Activated T-cell treated with anti-CD3 and anti-CD28 coated beads, Interleukin-2, amount 50 U/mL, for 72 hours (primary cell): ENCODE results near the gene FADS6. TPM values are rescaled to one million over a fixed set of nuclear protein-coding genes. Genes with fewer than 3 reads are reported as not detected.
A peak's percentile ranks its signal among the peaks of the same experiment; 100 is the strongest.
"Not testable (repeated sequence)": the region's sequence is repeated elsewhere in the genome, so short reads cannot be mapped to it uniquely, and the experiment has no call there.

Source experiments
- ATAC-seq, 2 donors: fragments of 150-1000 bp; cut with Tn5 transposase; replicated peaks in 1 of 2; 2 replicates each; pipeline ENCODE4 v1.10.0; 2021; ENCODE audit warnings: moderate library complexity in 2 of 2, mild to moderate bottlenecking in 1 of 2
- DNase-seq, 2 donors: peaks; one replicate each; pipeline ENCODE4 v3.0.0; 2021 to 2022; ENCODE audit warnings: mixed read lengths in 1 of 2
- H3K27ac Mint-ChIP-seq: one replicate; pipeline ENCODE4 v1.8.0; 2022; ENCODE audit warnings: mild to moderate bottlenecking, moderate library complexity, mixed read lengths
- H3K27me3 Mint-ChIP-seq: one replicate; pipeline ENCODE4 v1.8.0; 2022; ENCODE audit warnings: low read depth, mixed read lengths
- H3K36me3 Mint-ChIP-seq, 2 donors: one replicate each; pipeline ENCODE4 v1.8.0; 2022; ENCODE audit warnings: mixed read lengths in 2 of 2, mild to moderate bottlenecking in 1 of 2; ENCODE audit not compliant: insufficient read depth in 2 of 2
- H3K4me1 Mint-ChIP-seq: one replicate; pipeline ENCODE4 v1.8.0; 2022; ENCODE audit warnings: low read depth, mixed read lengths
- H3K4me3 Mint-ChIP-seq, 2 donors: one replicate each; pipeline ENCODE4 v1.8.0; 2022; ENCODE audit warnings: mild to moderate bottlenecking in 2 of 2, mixed read lengths in 2 of 2, moderate library complexity in 2 of 2
- H3K9me3 Mint-ChIP-seq, 2 donors: one replicate each; pipeline ENCODE4 v1.8.0; 2022; ENCODE audit warnings: mixed read lengths in 2 of 2
- total RNA-seq, 2 donors: library from RNA; stranded (reverse); gene quantifications; one replicate each; pipeline ENCODE4 v1.2.3, GENCODE V29; 2022

The FADS6 gene
- total RNA-seq, 2 donors from 2014 or later, result not detected

GRCh38 chr17:74916136-74916850 lies 22.9 kb upstream of the FADS6 start:
- H3K27ac Mint-ChIP-seq, result no peak overlapping the region

GRCh38 chr17:74911423-74911822 lies 18.0 kb upstream of the FADS6 start:
- H3K36me3 Mint-ChIP-seq, H3K4me3 Mint-ChIP-seq, DNase-seq, ATAC-seq, H3K27ac Mint-ChIP-seq, H3K4me1 Mint-ChIP-seq, H3K9me3 Mint-ChIP-seq: not testable (repeated sequence)
- peaks cover 21% of the 10 kb centered on the region for H3K27me3 Mint-ChIP-seq

More at GRCh38 chr17:74916136-74916850, 22.9 kb upstream of the FADS6 start:
- no peaks in the 10 kb centered on the region for H3K4me1 Mint-ChIP-seq
- H3K9me3 Mint-ChIP-seq, result peaks cover 0 to 2% of the 10 kb centered on the region in 2 donors
- no peak for DNase-seq
- peaks cover 18% of the 10 kb centered on the region for H3K27me3 Mint-ChIP-seq
- ATAC-seq, result no peak
- H3K4me3 Mint-ChIP-seq, result no peak overlapping the region
- no peaks in the 10 kb centered on the region for H3K36me3 Mint-ChIP-seq

- not testable (repeated sequence) for H3K4me1 Mint-ChIP-seq, ATAC-seq, DNase-seq, H3K9me3 Mint-ChIP-seq, H3K4me3 Mint-ChIP-seq, H3K36me3 Mint-ChIP-seq, H3K27ac Mint-ChIP-seq
- H3K27me3 Mint-ChIP-seq, result peaks cover 16% of the 10 kb centered on the region
These were observed 15.7 kb upstream of the FADS6 start for GRCh38 chr17:74909097-74909496.

GRCh38 chr17:74907012-74907411 lies 13.6 kb upstream of the FADS6 start:
- no peaks in the 10 kb centered on the region for H3K9me3 Mint-ChIP-seq
- no peaks in the 10 kb centered on the region for H3K36me3 Mint-ChIP-seq
- H3K4me3 Mint-ChIP-seq, result no peak overlapping the region
- no peak overlapping the region for H3K27ac Mint-ChIP-seq
- H3K27me3 Mint-ChIP-seq, result peaks cover 19% of the 10 kb centered on the region
- DNase-seq, result no peak
- no peaks in the 10 kb centered on the region for H3K4me1 Mint-ChIP-seq
- no peak for ATAC-seq

GRCh38 chr17:74906214-74906793 lies 12.9 kb upstream of the FADS6 start:
- peaks cover 19% of the 10 kb centered on the region for H3K27me3 Mint-ChIP-seq
- not testable (repeated sequence) for H3K4me3 Mint-ChIP-seq, ATAC-seq, H3K36me3 Mint-ChIP-seq, DNase-seq, H3K4me1 Mint-ChIP-seq, H3K27ac Mint-ChIP-seq, H3K9me3 Mint-ChIP-seq

GRCh38 chr17:74904687-74905409 lies 11.4 kb upstream of the FADS6 start:
- DNase-seq, result peak; percentile 25 to 29
- H3K4me1 Mint-ChIP-seq, result no peaks in the 10 kb centered on the region
- no peak overlapping the region for H3K27ac Mint-ChIP-seq
- H3K27me3 Mint-ChIP-seq, result peaks cover 19% of the 10 kb centered on the region
- peak; percentile 76 to 94 for ATAC-seq
- no peak overlapping the region for H3K4me3 Mint-ChIP-seq
- no peaks in the 10 kb centered on the region for H3K9me3 Mint-ChIP-seq
- H3K36me3 Mint-ChIP-seq, result no peaks in the 10 kb centered on the region

GRCh38 chr17:74903671-74904070 lies 10.2 kb upstream of the FADS6 start:
- no peak overlapping the region for H3K4me3 Mint-ChIP-seq
- DNase-seq (no peak), ATAC-seq (no peak)
- no peaks in the 10 kb centered on the region for H3K36me3 Mint-ChIP-seq
- peaks cover 7% of the 10 kb centered on the region for H3K27me3 Mint-ChIP-seq
- no peaks in the 10 kb centered on the region for H3K9me3 Mint-ChIP-seq
- H3K4me1 Mint-ChIP-seq, result no peaks in the 10 kb centered on the region
- H3K27ac Mint-ChIP-seq, result no peak overlapping the region

GRCh38 chr17:74903034-74903433 lies 9.6 kb upstream of the FADS6 start:
- ATAC-seq (no peak), DNase-seq (no peak)
- Mint-ChIP-seq H3K4me3 (no peak overlapping the region), H3K9me3 (no peaks in the 10 kb centered on the region), H3K27ac (no peak overlapping the region), H3K4me1 (no peaks in the 10 kb centered on the region), H3K36me3 (no peaks in the 10 kb centered on the region), H3K27me3 (peaks cover 6% of the 10 kb centered on the region)

- Mint-ChIP-seq H3K9me3 (no peaks in the 10 kb centered on the region), H3K36me3 (no peaks in the 10 kb centered on the region), H3K27me3 (peaks cover 8% of the 10 kb centered on the region), H3K4me3 (no peak overlapping the region), H3K27ac (no peak overlapping the region), H3K4me1 (no peaks in the 10 kb centered on the region)
- ATAC-seq (no peak), DNase-seq (no peak)
These were observed 8.1 kb upstream of the FADS6 start for GRCh38 chr17:74901353-74902135.

GRCh38 chr17:74900208-74900607 lies 6.8 kb upstream of the FADS6 start:
- H3K36me3 Mint-ChIP-seq, result no peaks in the 10 kb centered on the region

GRCh38 chr17:74898376-74898946 lies 5.0 kb upstream of the FADS6 start:
- DNase-seq (no peak), ATAC-seq (no peak)
- Mint-ChIP-seq H3K4me1 (no peaks in the 10 kb centered on the region), H3K4me3 (no peak overlapping the region), H3K27ac (no peak overlapping the region), H3K36me3 (peaks cover 0 to 1% of the 10 kb centered on the region in 2 donors), H3K9me3 (no peaks in the 10 kb centered on the region), H3K27me3 (peaks cover 30% of the 10 kb centered on the region)

More at GRCh38 chr17:74900208-74900607, 6.8 kb upstream of the FADS6 start:
- Mint-ChIP-seq H3K4me1 (no peaks in the 10 kb centered on the region), H3K27ac (no peak overlapping the region), H3K27me3 (peaks cover 19% of the 10 kb centered on the region), H3K4me3 (no peak overlapping the region), H3K9me3 (no peaks in the 10 kb centered on the region)
- ATAC-seq (no peak), DNase-seq (no peak)

GRCh38 chr17:74893936-74894671 lies 671 bp upstream of the FADS6 start:
- H3K4me1 Mint-ChIP-seq, result no peaks in the 10 kb centered on the region
- peak overlapping the region; percentile 46 to 77 for H3K4me3 Mint-ChIP-seq
- H3K9me3 Mint-ChIP-seq, result no peaks in the 10 kb centered on the region
- H3K36me3 Mint-ChIP-seq, result peaks cover 0 to 1% of the 10 kb centered on the region in 2 donors
- peaks cover 27% of the 10 kb centered on the region for H3K27me3 Mint-ChIP-seq
- DNase-seq, result no peak
- H3K27ac Mint-ChIP-seq, result no peak overlapping the region
- no peak for ATAC-seq
